Skeletal muscle satellite cell (primary cell): ENCODE measurements around the gene TLE3.

Experiments
- H3K27me3 ChIP-seq: 2 replicates; pipeline ENCODE4 v1.7.0; 2013; ENCODE audit warnings: low read length; ENCODE audit not compliant: control insufficient read depth, insufficient read depth
- H3K36me3 ChIP-seq: 2 replicates; pipeline ENCODE4 v1.7.0; 2013; ENCODE audit warnings: mild to moderate bottlenecking, control low read depth, low read length; ENCODE audit not compliant: insufficient read depth
- H3K4me1 ChIP-seq: 2 replicates; pipeline ENCODE4 v1.7.0; 2013; ENCODE audit warnings: low read length; ENCODE audit not compliant: control insufficient read depth, insufficient read depth
- H3K4me2 ChIP-seq: 2 replicates; pipeline ENCODE4 v1.7.0; 2013; ENCODE audit warnings: mild to moderate bottlenecking, low read length
- H3K4me3 ChIP-seq: 2 replicates; pipeline ENCODE4 v1.7.0; 2013; ENCODE audit warnings: low read length
- H3K9ac ChIP-seq: 2 replicates; pipeline ENCODE4 v1.7.0; 2013; ENCODE audit warnings: mild to moderate bottlenecking, low read depth, low read length, moderate library complexity
- H3K9me3 ChIP-seq: replicated peaks from 2 replicates; pipeline ENCODE4 v1.7.0; 2013; ENCODE audit warnings: mild to moderate bottlenecking, control low read depth, low read length

TLE3 gene

GRCh38 chr15:70057931-70058641 is 39.6 kb downstream of the TLE3 start:
- peaks cover 21% of the 10 kb centered on the region for H3K4me1 ChIP-seq
- peaks cover 93% of the 10 kb centered on the region for H3K36me3 ChIP-seq
- no peak overlapping the region for H3K4me3 ChIP-seq

DNA sequence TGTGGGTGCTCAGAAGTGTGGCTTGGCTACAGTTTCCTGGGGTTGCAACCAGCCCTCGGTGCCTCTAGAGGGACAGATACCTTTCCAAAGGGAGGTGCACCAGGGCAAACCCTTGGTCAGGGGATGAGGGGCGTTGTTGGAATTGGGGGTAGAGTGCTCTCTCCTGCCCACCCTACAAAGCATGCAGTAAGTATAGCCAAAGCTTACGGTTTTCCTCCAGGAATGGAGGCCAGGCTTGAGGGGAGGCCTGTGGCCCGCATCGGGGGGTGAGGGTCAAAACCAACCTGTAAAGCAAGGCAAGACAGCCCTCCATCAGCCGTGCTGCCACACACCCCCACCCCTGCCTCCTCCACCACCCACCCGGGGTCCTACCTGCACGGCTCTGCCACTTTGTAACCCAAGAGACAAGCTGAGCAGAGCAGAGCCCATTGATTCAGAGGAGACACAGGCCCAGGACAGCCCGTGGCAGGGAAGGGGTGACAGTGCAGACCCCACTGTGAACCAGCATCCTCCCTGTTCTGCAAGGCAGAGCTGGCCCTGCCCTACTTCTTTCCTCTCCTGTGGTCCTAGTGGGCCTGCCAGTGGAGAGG is 41.5 kb downstream of the TLE3 start:
- Histone ChIP-seq H3K4me2 (no peak overlapping the region), H3K9me3 (no peaks in the 10 kb centered on the region), H3K4me1 (peaks cover 3% of the 10 kb centered on the region), H3K27me3 (no peaks in the 10 kb centered on the region), H3K4me3 (no peak overlapping the region), H3K9ac (no peak overlapping the region), H3K36me3 (peaks cover 93% of the 10 kb centered on the region)

More at GRCh38 chr15:70057931-70058641, 39.6 kb downstream of the TLE3 start:
- Histone ChIP-seq H3K9me3 (no peaks in the 10 kb centered on the region), H3K27me3 (no peaks in the 10 kb centered on the region), H3K9ac (no peak overlapping the region), H3K4me2 (no peak overlapping the region)

DNA sequence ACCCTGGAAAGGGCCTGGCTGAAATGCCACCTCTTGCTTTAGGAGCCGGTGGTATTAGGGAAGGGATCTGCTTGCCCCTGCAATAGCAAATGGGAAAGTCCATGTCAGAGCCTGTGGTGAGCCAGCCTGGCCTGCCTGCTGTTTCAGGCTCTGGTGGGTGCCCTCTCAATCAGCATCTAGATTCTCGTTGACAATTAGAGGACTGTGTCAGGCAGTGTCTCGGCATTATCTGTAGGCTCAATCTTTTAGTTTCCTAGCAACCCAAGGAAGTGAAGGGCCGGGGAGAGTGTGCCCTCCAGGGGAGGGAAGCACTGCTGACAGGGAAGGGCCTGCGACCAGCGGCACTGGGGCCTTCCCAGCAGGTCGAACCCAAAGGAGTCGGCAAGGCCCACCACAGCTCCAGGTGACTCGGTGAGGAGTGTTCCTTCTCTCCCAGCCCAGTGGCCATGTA is 42.1 kb downstream of the TLE3 start:
- no peaks in the 10 kb centered on the region for H3K27me3 ChIP-seq

GRCh38 chr15:70054884-70055387 is 42.8 kb downstream of the TLE3 start:
- H3K4me3 ChIP-seq: no peak overlapping the region
- peaks cover 93% of the 10 kb centered on the region for H3K36me3 ChIP-seq
- H3K4me2 ChIP-seq: no peak overlapping the region
- no peaks in the 10 kb centered on the region for H3K27me3 ChIP-seq
- no peaks in the 10 kb centered on the region for H3K9me3 ChIP-seq
- no peaks in the 10 kb centered on the region for H3K4me1 ChIP-seq
- no peak overlapping the region for H3K9ac ChIP-seq

More for the DNA sequence above, 42.1 kb downstream of the TLE3 start:
- peaks cover 93% of the 10 kb centered on the region for H3K36me3 ChIP-seq
- no peaks in the 10 kb centered on the region for H3K9me3 ChIP-seq
- H3K9ac ChIP-seq: no peak overlapping the region
- no peak overlapping the region for H3K4me2 ChIP-seq
- no peaks in the 10 kb centered on the region for H3K4me1 ChIP-seq
- no peak overlapping the region for H3K4me3 ChIP-seq

DNA sequence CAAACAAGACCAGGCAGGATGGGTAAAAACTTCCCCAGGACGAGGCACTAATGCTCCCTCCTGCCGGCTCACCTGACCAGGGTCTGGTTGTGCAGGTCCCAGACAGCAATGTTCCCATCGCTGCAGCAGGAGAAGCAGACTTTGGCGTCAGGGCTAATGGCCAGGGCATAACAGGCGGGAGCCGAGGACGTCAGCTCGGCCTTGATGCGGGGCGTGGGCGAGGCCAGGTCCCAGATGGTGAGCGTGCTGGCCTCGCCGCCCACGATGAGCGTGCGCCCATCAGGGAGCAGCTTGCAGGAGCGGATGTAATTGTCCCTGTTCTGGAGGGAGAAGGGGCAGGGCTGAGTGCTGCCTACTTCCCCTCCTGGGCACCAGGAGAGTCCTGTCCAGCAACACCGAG is 43.4 kb downstream of the TLE3 start:
- Histone ChIP-seq H3K36me3 (peaks cover 93% of the 10 kb centered on the region), H3K27me3 (no peaks in the 10 kb centered on the region), H3K4me2 (no peak overlapping the region), H3K4me3 (no peak overlapping the region), H3K4me1 (no peaks in the 10 kb centered on the region), H3K9ac (no peak overlapping the region), H3K9me3 (no peaks in the 10 kb centered on the region)

DNA sequence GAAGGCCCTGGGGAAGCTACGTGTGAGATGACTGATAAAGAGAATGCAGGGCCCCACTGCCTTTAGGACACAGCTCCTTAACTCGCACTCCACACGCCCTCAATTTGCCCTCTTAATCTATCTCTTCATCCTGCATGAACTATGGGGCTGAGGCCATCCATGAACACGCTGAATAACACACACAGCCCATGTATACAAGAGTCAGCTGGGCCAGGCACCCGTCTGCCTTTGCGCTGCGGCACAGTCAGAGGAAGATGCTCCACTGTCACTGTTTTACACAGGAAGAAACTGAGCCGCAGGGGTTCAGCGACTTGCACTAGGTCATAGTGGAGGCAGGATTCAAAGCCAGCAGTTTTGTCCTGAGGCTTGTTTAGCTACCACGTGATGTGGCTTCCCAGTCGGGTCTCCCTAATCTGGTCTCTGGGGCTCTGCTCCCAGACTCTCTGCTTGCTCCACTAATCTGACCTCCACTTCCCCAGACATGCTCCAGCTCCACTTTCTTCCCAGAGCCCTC is 43.9 kb downstream of the TLE3 start:
- Histone ChIP-seq H3K27me3 (no peaks in the 10 kb centered on the region), H3K4me3 (no peak overlapping the region), H3K36me3 (peaks cover 93% of the 10 kb centered on the region), H3K9me3 (no peaks in the 10 kb centered on the region), H3K4me1 (no peaks in the 10 kb centered on the region), H3K9ac (no peak overlapping the region), H3K4me2 (no peak overlapping the region)

GRCh38 chr15:70053001-70053715 is 44.6 kb downstream of the TLE3 start:
- Histone ChIP-seq H3K36me3 (peaks cover 87% of the 10 kb centered on the region), H3K27me3 (no peaks in the 10 kb centered on the region), H3K9me3 (no peaks in the 10 kb centered on the region), H3K9ac (no peak overlapping the region), H3K4me2 (no peak overlapping the region), H3K4me3 (no peak overlapping the region), H3K4me1 (no peaks in the 10 kb centered on the region)

DNA sequence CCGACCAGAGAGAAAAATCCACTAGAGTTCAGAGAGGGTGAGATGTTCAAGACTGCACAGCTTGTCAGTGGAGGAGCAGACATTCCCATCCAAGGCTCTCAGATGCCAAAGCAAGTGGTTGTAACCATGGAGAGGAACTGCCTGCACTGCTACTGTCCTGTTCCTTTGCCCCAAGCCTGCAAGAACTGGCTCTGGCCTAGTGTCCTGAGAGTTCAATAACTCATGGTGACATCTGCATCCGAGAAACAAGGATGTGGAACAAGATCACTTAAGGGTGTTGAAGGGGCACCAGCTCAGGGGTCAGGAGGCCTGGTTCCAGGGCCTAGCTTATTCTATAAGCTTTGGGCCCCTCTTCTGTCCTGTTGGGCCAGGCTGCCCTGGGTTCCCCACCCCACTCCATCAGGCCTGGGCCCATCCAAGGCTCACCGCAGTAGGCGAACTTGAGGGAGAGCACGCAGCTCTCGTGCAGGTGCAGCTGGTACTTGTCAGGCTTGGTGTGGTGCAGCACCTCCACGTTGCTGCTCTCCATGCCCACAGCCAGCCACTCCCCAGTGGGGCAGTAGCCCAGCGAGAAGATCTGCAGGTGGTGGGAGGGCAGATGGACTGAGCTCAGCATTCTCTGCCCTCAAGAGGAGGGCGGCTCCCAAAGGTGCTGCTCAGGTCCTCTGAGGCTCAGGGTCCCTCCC is 45.6 kb downstream of the TLE3 start:
- Histone ChIP-seq H3K36me3 (peaks cover 83% of the 10 kb centered on the region), H3K27me3 (no peaks in the 10 kb centered on the region), H3K4me2 (no peak overlapping the region), H3K4me3 (no peak overlapping the region), H3K9ac (no peak overlapping the region), H3K4me1 (no peaks in the 10 kb centered on the region), H3K9me3 (no peaks in the 10 kb centered on the region)

GRCh38 chr15:70050970-70051369 is 46.7 kb downstream of the TLE3 start:
- H3K4me2 ChIP-seq: no peak overlapping the region
- no peak overlapping the region for H3K4me3 ChIP-seq
- H3K27me3 ChIP-seq: no peaks in the 10 kb centered on the region
- H3K4me1 ChIP-seq: no peaks in the 10 kb centered on the region
- H3K36me3 ChIP-seq: peaks cover 74% of the 10 kb centered on the region
- H3K9ac ChIP-seq: no peak overlapping the region
- H3K9me3 ChIP-seq: no peaks in the 10 kb centered on the region

DNA sequence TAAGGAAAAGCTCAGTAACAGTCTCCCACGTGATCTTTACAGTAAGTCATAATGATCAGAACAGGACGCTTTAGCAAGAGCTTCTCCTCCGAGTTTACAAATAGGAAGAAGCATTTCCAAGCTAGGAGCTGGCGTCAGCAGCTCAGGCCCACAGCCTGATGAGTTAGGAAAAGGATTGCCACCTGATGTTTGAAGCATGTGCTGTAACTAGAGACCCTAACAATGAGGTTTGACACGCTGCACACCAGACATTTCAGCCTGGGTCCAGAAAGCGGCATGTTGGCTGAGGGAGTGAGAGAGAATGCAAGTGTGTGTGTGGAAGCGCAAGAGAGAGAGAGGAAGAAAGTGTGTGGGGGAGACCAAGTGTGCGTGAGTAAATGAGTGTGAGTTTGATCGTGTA is 47.3 kb downstream of the TLE3 start:
- H3K4me3 ChIP-seq: no peak overlapping the region
- peaks cover 69% of the 10 kb centered on the region for H3K36me3 ChIP-seq
- no peaks in the 10 kb centered on the region for H3K9me3 ChIP-seq
- peaks cover 2% of the 10 kb centered on the region for H3K4me1 ChIP-seq
- no peak overlapping the region for H3K9ac ChIP-seq
- H3K27me3 ChIP-seq: no peaks in the 10 kb centered on the region
- no peak overlapping the region for H3K4me2 ChIP-seq

- H3K27me3 ChIP-seq: no peaks in the 10 kb centered on the region
- H3K4me1 ChIP-seq: peaks cover 4% of the 10 kb centered on the region
- no peak overlapping the region for H3K4me2 ChIP-seq
- H3K36me3 ChIP-seq: peaks cover 62% of the 10 kb centered on the region
- H3K9me3 ChIP-seq: no peaks in the 10 kb centered on the region
- no peak overlapping the region for H3K9ac ChIP-seq
- no peak overlapping the region for H3K4me3 ChIP-seq
Measured at GRCh38 chr15:70049701-70050301, 47.9 kb downstream of the TLE3 start.
